H9 (cell line): ENCODE measurements around the gene CD164L2. TPM values are rescaled to one million over a fixed set of nuclear protein-coding genes. Genes with fewer than 3 reads are reported as not detected.
A peak's percentile ranks its signal among the peaks of the same experiment; 100 is the strongest.

Source experiments
- DNase-seq: peaks from one replicate; pipeline ENCODE4 v3.0.0-alpha.2; 2017
- H2AFZ ChIP-seq: one replicate; pipeline ENCODE4 v1.6.1; 2013; ENCODE audit warnings: mild to moderate bottlenecking, low read length, control low read depth, moderate library complexity
- H2AK5ac ChIP-seq: 2 replicates; pipeline ENCODE4 v1.6.1; 2013; ENCODE audit warnings: low read length, control low read depth, mixed read lengths; ENCODE audit not compliant: insufficient read length
- H2BK120ac ChIP-seq: one replicate; pipeline ENCODE4 v1.6.1; 2013; ENCODE audit warnings: low read depth, mild to moderate bottlenecking, low read length, control low read depth, inconsistent platforms; ENCODE audit not compliant: poor library complexity, severe bottlenecking
- H2BK12ac ChIP-seq: 2 replicates; pipeline ENCODE4 v1.6.1; 2013; ENCODE audit warnings: low read length, control low read depth, mixed read lengths, low read depth; ENCODE audit not compliant: insufficient read length
- H2BK15ac ChIP-seq: 2 replicates; pipeline ENCODE4 v1.6.1; 2013; ENCODE audit warnings: low read depth, low read length, control low read depth
- H2BK20ac ChIP-seq: one replicate; pipeline ENCODE4 v1.6.1; 2013; ENCODE audit warnings: low read depth, mild to moderate bottlenecking, low read length, control low read depth, inconsistent platforms; ENCODE audit not compliant: poor library complexity, severe bottlenecking
- H2BK5ac ChIP-seq: 2 replicates; pipeline ENCODE4 v1.6.1; 2013; ENCODE audit warnings: low read length, control low read depth, mixed read lengths; ENCODE audit not compliant: insufficient read length
- H3K14ac ChIP-seq: 2 replicates; pipeline ENCODE4 v1.6.1; 2013; ENCODE audit warnings: low read length, control low read depth; ENCODE audit not compliant: insufficient read depth
- H3K18ac ChIP-seq: 2 replicates; pipeline ENCODE4 v1.6.1; 2013; ENCODE audit warnings: low read depth, mild to moderate bottlenecking, mixed read lengths, low read length, control low read depth; ENCODE audit not compliant: insufficient read length
- H3K23ac ChIP-seq: 2 replicates; pipeline ENCODE4 v1.6.1; 2013; ENCODE audit warnings: low read length, control low read depth, mixed read lengths, low read depth; ENCODE audit not compliant: insufficient read length
- H3K23me2 ChIP-seq: 2 replicates; pipeline ENCODE4 v1.6.1; 2013; ENCODE audit warnings: low read depth, mild to moderate bottlenecking, mixed read lengths, low read length, control low read depth; ENCODE audit not compliant: insufficient read length, poor library complexity, severe bottlenecking
- H3K27ac ChIP-seq: 2 replicates; pipeline ENCODE4 v1.5.1; 2013; ENCODE audit warnings: low read length, control low read depth, mixed read lengths, low read depth; ENCODE audit not compliant: insufficient read length
- H3K27me3 ChIP-seq: 2 replicates; pipeline ENCODE4 v1.6.1; 2013; ENCODE audit warnings: low read length, control low read depth, inconsistent platforms; ENCODE audit not compliant: insufficient read depth
- H3K4ac ChIP-seq: 2 replicates; pipeline ENCODE4 v1.6.1; 2013; ENCODE audit warnings: low read depth, mild to moderate bottlenecking, control low read depth, inconsistent platforms, low read length, moderate library complexity
- H3K4me1 ChIP-seq: 2 replicates; pipeline ENCODE4 v1.6.1; 2013; ENCODE audit warnings: low read length, control low read depth, inconsistent platforms; ENCODE audit not compliant: insufficient read depth
- H3K4me2 ChIP-seq: 2 replicates; pipeline ENCODE4 v1.6.1; 2013; ENCODE audit warnings: low read length, control low read depth, mixed read lengths; ENCODE audit not compliant: insufficient read length, insufficient read depth
- H3K56ac ChIP-seq: 2 replicates; pipeline ENCODE4 v1.6.1; 2013; ENCODE audit warnings: low read depth, mild to moderate bottlenecking, mixed read lengths, low read length, control low read depth; ENCODE audit not compliant: insufficient read length
- H3K79me1 ChIP-seq: 2 replicates; pipeline ENCODE4 v1.6.1; 2013; ENCODE audit warnings: low read depth, mild to moderate bottlenecking, moderate library complexity, low read length, control low read depth, inconsistent platforms; ENCODE audit not compliant: insufficient read depth, poor library complexity, severe bottlenecking
- H3K79me2 ChIP-seq: 2 replicates; pipeline ENCODE4 v1.6.1; 2013; ENCODE audit warnings: low read length, control low read depth, inconsistent platforms; ENCODE audit not compliant: insufficient read depth
- H3K9ac ChIP-seq: 2 replicates; pipeline ENCODE4 v1.6.1; 2013; ENCODE audit warnings: low read length, control low read depth, mixed read lengths; ENCODE audit not compliant: insufficient read length; ENCODE audit errors: extremely low read depth
- H3K9me3 ChIP-seq: one replicate; pipeline ENCODE4 v1.6.1; 2013; ENCODE audit warnings: low read depth, low read length, inconsistent platforms; ENCODE audit not compliant: control insufficient read depth
- H3T11ph ChIP-seq: one replicate; pipeline ENCODE4 v1.6.1; 2013; ENCODE audit warnings: mild to moderate bottlenecking, low read length, control low read depth, inconsistent platforms
- H4K20me1 ChIP-seq: one replicate; pipeline ENCODE4 v1.6.1; 2013; ENCODE audit not compliant: control insufficient read depth, insufficient read length, insufficient read depth
- H4K5ac ChIP-seq: 2 replicates; pipeline ENCODE4 v1.6.1; 2013; ENCODE audit warnings: low read depth, mild to moderate bottlenecking, mixed read lengths, low read length, control low read depth; ENCODE audit not compliant: insufficient read length
- H4K8ac ChIP-seq: replicated peaks from 2 replicates; pipeline ENCODE4 v1.6.1; 2013; ENCODE audit warnings: low read length, control low read depth, mixed read lengths, low read depth; ENCODE audit not compliant: insufficient read length
- H4K91ac ChIP-seq: 2 replicates; pipeline ENCODE4 v1.6.1; 2013; ENCODE audit warnings: low read depth, mild to moderate bottlenecking, moderate library complexity, mixed read lengths, low read length, control low read depth; ENCODE audit not compliant: insufficient read length
- H3K27ac Mint-ChIP-seq, 3 experiments: 2 replicates in 2 of 3; 3 replicates in 1 of 3; pipeline ENCODE4 v1.8.0; 2020 to 2021; ENCODE audit warnings: mixed read lengths in 3 of 3, mild to moderate bottlenecking in 1 of 3, moderate library complexity in 1 of 3
- H3K27me3 Mint-ChIP-seq: 2 replicates; pipeline ENCODE4 v1.8.0; 2021; ENCODE audit warnings: low read depth, mild to moderate bottlenecking, moderate library complexity, mixed read lengths
- H3K36me3 Mint-ChIP-seq, 3 experiments: 2 replicates in 2 of 3; 3 replicates in 1 of 3; pipeline ENCODE4 v1.8.0; 2020 to 2021; ENCODE audit warnings: low read depth in 3 of 3, mixed read lengths in 3 of 3; ENCODE audit not compliant: insufficient read depth in 1 of 3
- H3K4me1 Mint-ChIP-seq, 2 experiments: 2 replicates each; pipeline ENCODE4 v1.8.0; 2020; ENCODE audit warnings: mixed read lengths in 2 of 2
- H3K4me3 Mint-ChIP-seq, 2 experiments: 2 replicates in 1 of 2; 3 replicates in 1 of 2; pipeline ENCODE4 v1.8.0; 2020 to 2021; ENCODE audit warnings: mild to moderate bottlenecking in 2 of 2, mixed read lengths in 2 of 2, moderate library complexity in 1 of 2
- H3K9me3 Mint-ChIP-seq, 2 experiments: 2 replicates in 1 of 2; 3 replicates in 1 of 2; pipeline ENCODE4 v1.8.0; 2020; ENCODE audit warnings: mild to moderate bottlenecking in 2 of 2, mixed read lengths in 2 of 2, moderate library complexity in 1 of 2
- WGBS: extraction: QIAGEN DNeasy Blood & Tissue Kit; methylation state at CpG from one replicate; pipeline ENCODE4 v1.1.7; 2013; ENCODE audit warnings: missing lambda C conversion rate, low lambda C conversion rate, mixed read lengths; ENCODE audit not compliant: insufficient read length; ENCODE audit errors: extremely low coverage; 5-methylcytosine and 5-hydroxymethylcytosine counted together
- total RNA-seq: library from RNA; stranded (reverse); gene quantifications from 2 replicates; pipeline ENCODE4 v1.2.1, GENCODE V29; 2021
- TF ChIP-seq, protein P1 (sequence below): fragments of 200-600 bp; sonication (generic); conservative IDR thresholded peaks from 3 replicates; pipeline ENCODE4 v1.8.0; 2021; ENCODE audit warnings: antibody characterized with exemption, mild to moderate bottlenecking

CD164L2 gene
- total RNA-seq, 1 experiment from 2014 or later: 1.2 TPM

GRCh38 chr1:27343639-27344025 lies 39.5 kb downstream of the CD164L2 start:
- no peak overlapping the region for H4K8ac ChIP-seq
- Mint-ChIP-seq H3K27me3 (peaks cover 4% of the 10 kb centered on the region), H3K4me1 (peaks cover 43 to 47% of the 10 kb centered on the region in 2 experiments), H3K27ac (peak overlapping the region in 1 of 3 experiments; percentile 51; a peak in 1 of 7 replicates), H3K9me3 (no peaks in the 10 kb centered on the region), H3K4me3 (peak overlapping the region; percentile 31 to 38; a peak in 3 of 5 replicates), H3K36me3 (peaks cover 5 to 20% (median 12%) of the 10 kb centered on the region in 3 experiments; a peak in 5 of 7 replicates)
- no peak for DNase-seq
- H3K18ac ChIP-seq: no peak overlapping the region
- no peak overlapping the region for H3K9ac ChIP-seq
- no peaks in the 10 kb centered on the region for H3K79me1 ChIP-seq
- no peak overlapping the region for H4K91ac ChIP-seq
- H3K56ac ChIP-seq: no peak overlapping the region
- no peaks in the 10 kb centered on the region for H3K9me3 ChIP-seq
- no peak overlapping the region for H2BK12ac ChIP-seq
- H2BK15ac ChIP-seq: no peak overlapping the region
- TF ChIP-seq, protein P1, sequence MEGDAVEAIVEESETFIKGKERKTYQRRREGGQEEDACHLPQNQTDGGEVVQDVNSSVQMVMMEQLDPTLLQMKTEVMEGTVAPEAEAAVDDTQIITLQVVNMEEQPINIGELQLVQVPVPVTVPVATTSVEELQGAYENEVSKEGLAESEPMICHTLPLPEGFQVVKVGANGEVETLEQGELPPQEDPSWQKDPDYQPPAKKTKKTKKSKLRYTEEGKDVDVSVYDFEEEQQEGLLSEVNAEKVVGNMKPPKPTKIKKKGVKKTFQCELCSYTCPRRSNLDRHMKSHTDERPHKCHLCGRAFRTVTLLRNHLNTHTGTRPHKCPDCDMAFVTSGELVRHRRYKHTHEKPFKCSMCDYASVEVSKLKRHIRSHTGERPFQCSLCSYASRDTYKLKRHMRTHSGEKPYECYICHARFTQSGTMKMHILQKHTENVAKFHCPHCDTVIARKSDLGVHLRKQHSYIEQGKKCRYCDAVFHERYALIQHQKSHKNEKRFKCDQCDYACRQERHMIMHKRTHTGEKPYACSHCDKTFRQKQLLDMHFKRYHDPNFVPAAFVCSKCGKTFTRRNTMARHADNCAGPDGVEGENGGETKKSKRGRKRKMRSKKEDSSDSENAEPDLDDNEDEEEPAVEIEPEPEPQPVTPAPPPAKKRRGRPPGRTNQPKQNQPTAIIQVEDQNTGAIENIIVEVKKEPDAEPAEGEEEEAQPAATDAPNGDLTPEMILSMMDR: no peak
- peaks cover 4% of the 10 kb centered on the region for H4K20me1 ChIP-seq
- no peaks in the 10 kb centered on the region for H3K23me2 ChIP-seq
- no peak overlapping the region for H4K5ac ChIP-seq
- H2BK20ac ChIP-seq: no peak overlapping the region
- H2AK5ac ChIP-seq: no peak overlapping the region
- no peak overlapping the region for H2BK120ac ChIP-seq
- no peak overlapping the region for H3K4me2 ChIP-seq
- no peak overlapping the region for H3K14ac ChIP-seq
- no peaks in the 10 kb centered on the region; the same call in 1 of the 2 replicates for H3K79me2 ChIP-seq
- no peak overlapping the region for H2AFZ ChIP-seq
- H3T11ph ChIP-seq: no peak overlapping the region
- H2BK5ac ChIP-seq: no peak overlapping the region
- no peaks in the 10 kb centered on the region; the same call in 1 of the 2 replicates for H3K4me1 ChIP-seq
- H3K4ac ChIP-seq: no peak overlapping the region
- no CpG with 5 or more reads among the region's 5 CpGs for WGBS
- H3K27ac ChIP-seq: no peak overlapping the region
- no peaks in the 10 kb centered on the region for H3K27me3 ChIP-seq
- H3K23ac ChIP-seq: no peak overlapping the region
